HG03520 (cell line): ENCODE measurements around the gene OR51E2.
"Not testable (repeated sequence)": the region's sequence is repeated elsewhere in the genome, so short reads cannot be mapped to it uniquely, and the experiment has no call there.

Source experiments
- ATAC-seq: cut with Tn5 transposase; IDR thresholded peaks from one replicate; pipeline ENCODE4 v1.9.1; 2021; ENCODE audit warnings: mild to moderate bottlenecking, moderate library complexity; ENCODE audit not compliant: unreplicated experiment

OR51E2 gene, protein sequence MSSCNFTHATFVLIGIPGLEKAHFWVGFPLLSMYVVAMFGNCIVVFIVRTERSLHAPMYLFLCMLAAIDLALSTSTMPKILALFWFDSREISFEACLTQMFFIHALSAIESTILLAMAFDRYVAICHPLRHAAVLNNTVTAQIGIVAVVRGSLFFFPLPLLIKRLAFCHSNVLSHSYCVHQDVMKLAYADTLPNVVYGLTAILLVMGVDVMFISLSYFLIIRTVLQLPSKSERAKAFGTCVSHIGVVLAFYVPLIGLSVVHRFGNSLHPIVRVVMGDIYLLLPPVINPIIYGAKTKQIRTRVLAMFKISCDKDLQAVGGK

DNA sequence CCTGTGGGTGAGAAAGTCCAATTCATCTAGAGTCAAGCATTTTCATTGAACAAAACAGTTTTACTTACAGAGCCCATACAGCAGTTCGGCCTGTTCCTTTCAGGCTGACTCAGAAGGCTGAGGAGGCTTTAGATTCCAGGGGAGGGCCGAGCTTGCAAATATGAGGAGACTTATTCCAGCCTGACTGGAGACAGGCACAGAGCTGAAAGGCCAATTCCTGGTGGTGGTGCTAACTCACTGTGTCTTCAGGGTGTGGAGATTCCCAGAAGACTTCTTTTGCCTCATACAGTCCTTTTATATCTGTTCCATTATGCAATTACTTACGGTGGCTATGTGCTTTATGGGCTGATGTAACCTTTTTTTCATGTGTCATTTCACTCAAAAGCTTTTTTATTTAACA is at the start of gene OR51E2:
OR51E2 (minus strand) TSS at position 269 of the 400 bp plus-strand sequence. CDS start 15,142 bp downstream, outside the sequence.
- no peak for ATAC-seq

DNA sequence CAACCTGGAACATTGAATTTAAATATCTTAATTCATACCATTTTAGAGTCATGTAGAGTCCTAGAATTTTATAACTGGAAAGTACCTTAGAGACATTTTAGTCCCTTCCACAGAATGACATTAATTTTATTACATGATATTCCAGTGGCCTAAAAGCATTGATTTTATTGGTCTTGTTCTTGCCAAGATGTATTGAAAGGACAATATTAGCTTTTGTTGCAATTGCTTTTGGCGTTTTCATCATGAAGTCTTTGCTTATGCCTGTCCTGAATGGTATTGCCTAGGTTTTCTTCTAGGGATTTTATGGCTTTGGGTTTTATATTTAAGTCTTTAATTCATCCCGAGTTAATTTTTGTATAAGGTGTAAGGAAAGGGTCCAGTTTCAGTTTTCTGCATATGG is 43.1 kb upstream of the OR51E2 start:
- ATAC-seq: no peak

DNA sequence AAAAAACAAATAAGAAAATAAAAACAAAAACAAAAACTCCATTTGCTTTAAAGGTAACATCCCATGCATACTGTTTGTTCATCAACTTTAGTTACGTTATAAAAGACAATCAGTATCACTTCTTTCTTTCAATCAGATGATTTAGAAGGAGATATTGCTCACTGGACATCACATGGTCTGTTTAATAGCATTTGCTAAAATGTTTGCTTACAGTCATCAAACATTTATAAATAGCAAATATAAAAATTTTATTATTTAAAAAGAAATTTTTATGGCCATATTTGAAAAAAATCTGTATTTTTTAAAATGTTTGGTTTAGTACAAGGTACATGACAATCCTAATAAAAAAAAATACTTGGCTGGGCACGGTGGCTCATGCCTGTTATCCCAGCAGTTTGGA is 29.5 kb upstream of the OR51E2 start:
- ATAC-seq: no peak

GRCh38 chr11:4722616-4723534 is 25.2 kb upstream of the OR51E2 start:
- ATAC-seq: not testable (repeated sequence)

DNA sequence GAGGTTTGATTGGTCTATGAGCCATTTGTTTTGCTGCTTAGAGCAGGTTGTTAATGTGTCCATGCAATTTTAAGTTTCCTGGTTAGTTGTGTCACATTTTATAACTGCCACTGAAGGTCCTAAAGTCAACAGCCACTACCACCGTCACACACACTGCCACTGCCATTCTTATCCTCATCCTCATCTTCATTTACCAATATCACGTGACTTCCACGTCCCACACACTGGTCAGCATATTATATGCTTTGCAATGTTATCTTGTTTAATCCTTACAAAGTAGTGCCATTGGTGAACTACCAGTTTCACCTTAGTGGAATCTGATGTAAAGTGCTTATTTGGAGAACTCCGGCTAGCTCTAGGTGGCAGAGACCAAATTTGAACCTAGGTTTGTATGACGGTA is 16.6 kb upstream of the OR51E2 start:
- no peak for ATAC-seq

DNA sequence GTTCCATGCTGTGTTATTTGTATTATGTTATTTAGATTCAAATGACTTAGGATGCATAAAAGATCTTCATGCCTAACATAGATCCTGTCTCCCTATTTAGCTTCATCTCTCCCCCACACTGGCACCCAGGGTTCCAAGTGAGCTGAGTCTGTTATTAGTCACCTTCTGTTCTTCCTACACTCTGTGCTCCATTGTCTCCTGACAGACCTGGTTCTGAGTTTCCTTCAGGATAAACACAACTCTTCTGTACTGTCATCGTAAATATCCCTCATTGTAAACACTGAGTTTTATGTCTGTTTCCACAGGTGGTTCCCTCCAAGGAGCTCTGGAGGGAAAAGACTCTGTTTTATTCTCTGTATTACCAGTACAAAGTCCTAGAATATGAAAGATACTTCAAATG is 15.6 kb upstream of the OR51E2 start:
- ATAC-seq: no peak

DNA sequence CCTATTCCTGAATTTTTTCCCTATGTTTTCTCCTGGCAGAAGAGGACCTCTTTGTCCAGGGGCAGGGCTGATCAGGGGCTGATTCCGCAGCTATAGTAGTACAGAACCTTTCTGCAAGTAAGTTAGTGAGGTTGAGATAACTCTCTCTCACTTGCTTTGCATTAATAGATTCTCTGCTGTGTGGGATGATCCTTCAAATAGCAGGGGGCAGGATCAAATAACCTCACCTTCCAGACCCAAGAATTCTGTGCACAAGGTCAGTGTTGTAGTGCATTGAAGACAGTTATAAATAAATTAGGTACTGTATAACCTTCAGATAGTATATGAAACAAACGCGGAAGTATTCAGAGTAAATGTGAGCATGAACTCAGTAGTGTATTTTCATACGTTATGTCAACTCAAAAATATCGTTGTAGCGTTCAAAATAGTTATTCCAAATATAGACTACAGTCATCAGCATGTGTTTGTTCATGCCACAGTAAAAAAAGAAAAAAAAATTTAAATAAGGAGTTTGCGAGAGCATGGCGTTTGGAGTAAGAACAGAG is 7.2 kb upstream of the OR51E2 start:
- no peak for ATAC-seq

GRCh38 chr11:4704054-4704789 is 6.6 kb upstream of the OR51E2 start, which contains the start of gene MMP26:
TSS of gene MMP26 (plus strand) at chr11:4704784.
- ATAC-seq: peak; percentile 43

GRCh38 chr11:4700436-4700820 is 2.8 kb upstream of the OR51E2 start:
- ATAC-seq: no peak

GRCh38 chr11:4699697-4700435 is 2.2 kb upstream of the OR51E2 start:
- ATAC-seq: peak; percentile 92

GRCh38 chr11:4695442-4695841 is 2.2 kb downstream of the OR51E2 start:
- no peak for ATAC-seq

DNA sequence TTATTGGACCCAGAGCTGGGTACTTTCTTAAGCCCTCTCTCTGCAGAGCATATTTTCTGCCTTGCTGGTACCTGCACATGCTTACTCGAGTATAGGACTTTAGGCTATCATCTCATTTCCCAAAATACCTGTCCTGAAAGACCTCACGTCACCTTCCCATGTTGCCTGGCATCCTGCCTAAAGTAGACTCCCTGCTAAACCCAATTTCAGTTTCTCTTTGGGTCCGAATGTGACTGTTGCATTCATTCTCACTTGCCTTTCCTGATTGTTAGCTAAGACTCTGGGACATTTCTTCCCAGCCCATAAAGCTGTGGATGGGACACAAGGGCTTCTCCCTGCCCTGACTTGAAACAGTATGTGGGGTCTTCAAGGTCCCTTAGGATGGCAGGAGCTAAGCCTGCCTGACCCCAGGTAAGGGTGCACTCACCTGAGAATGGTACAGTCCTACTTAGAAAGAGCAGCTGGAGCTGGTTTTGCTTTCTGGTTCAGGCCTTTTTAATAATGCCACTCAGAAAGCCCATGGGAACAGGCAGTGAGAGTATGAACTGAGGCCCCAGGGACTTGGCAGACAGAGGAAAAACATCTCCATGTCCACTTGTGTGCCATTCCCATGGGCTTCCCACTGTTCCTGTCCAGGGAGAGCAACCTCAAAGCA is 12.9 kb downstream of the OR51E2 start:
- ATAC-seq: no peak

DNA sequence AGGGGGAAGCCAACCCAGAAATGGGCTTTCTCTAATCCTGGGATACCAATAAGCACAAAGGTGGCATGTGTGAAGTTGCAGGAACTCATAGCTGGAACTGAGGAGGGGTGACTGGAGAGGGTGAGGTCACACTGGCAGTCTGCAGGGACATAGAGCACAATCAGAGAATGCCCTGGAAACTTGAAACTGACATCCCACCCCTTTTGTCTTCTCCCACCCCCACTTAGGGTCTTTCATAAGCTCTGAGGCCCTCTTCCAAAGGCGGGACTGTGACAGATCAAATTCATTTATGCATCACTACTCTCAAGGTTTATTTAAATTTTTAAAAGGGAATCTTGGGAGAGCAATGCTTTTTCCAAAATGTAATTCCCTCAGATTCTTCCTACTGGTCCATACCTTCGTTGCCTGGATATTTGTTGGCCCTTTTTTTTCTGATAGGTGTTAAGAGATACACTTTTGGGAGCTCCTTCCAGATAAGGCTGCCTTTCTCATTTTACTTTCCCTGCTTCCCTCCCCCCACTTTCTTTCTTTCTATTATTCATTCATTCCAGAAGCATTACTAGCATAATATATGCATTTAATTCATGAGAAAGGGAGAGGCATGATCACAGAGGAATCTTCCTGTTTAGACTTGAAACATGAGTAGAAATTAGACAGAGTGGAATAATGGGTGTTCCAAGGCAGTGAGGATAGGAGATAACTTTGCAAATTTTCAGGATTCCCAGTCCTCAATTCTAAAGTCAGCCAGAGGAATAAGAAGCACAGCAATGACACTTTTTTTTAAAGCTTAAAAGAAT is 14.8 kb downstream of the OR51E2 start:
- no peak for ATAC-seq

- ATAC-seq: no peak
Measured at GRCh38 chr11:4680341-4680740, 17.3 kb downstream of the OR51E2 start.

DNA sequence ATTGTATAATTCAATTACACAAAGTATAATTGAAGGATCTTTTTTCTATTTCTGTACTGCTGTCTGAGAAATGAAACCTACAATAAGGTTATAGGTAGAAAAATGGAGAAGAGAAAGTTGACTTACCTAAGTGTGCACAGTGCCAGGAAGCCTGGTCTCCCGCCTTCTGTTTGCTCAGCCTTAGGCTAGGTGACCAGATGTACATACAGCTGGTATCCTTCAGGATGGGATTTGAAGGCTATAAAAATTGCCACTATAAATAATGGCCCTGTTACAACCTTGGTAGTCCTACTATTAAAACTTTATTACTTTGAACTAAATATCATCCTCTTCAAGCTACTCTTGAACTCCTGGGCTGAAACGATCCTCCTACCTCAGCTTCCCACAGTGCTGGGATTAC is 19.7 kb downstream of the OR51E2 start:
- no peak for ATAC-seq

GRCh38 chr11:4673781-4674180 is 23.9 kb downstream of the OR51E2 start:
- ATAC-seq: no peak

DNA sequence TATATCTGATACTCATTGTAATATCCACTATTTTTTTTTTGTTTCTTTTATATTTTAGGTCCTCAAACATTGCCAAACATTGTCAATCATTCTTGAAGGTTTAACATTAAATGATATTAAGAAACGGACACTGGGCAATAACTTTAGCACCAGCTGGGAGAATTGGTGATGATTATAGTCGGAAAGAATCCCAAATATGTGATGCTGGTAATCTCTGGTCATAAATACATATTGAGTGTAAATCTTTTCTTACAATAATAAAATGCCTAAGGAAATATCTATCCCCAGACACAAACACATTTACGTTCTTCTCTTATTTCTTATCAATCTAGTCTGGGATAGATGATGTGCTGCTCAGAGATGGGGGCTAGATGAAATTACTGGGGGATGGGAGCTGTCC is 25.2 kb downstream of the OR51E2 start:
- ATAC-seq: no peak

GRCh38 chr11:4671741-4672140 is 25.9 kb downstream of the OR51E2 start:
- no peak for ATAC-seq

- ATAC-seq: no peak
Measured at GRCh38 chr11:4665424-4665823, 32.2 kb downstream of the OR51E2 start.
